Prostate gland (tissue), 2 donors: ENCODE results near the gene LDB3. TPM values are rescaled to one million over a fixed set of nuclear protein-coding genes. Genes with fewer than 3 reads are reported as not detected.
A peak's percentile ranks its signal among the peaks of the same experiment; 100 is the strongest.

ENCODE experiments used
- DNase-seq: peaks from one replicate; pipeline ENCODE4 v3.0.0-alpha.2; 2019; ENCODE audit warnings: low spot score
- H3K27ac ChIP-seq, 2 donors: fragments of 200-600 bp; sonication (generic); 2 replicates each; pipeline ENCODE4 v1.5.1; 2017 to 2019
- H3K27me3 ChIP-seq: fragments of 200-600 bp; sonication (generic); replicated peaks from 2 replicates; pipeline ENCODE4 v1.5.1; 2019; ENCODE audit not compliant: insufficient read depth
- H3K36me3 ChIP-seq, 2 donors: fragments of 200-600 bp; sonication (generic); 1 replicate in 1 of 2; 2 replicates in 1 of 2; pipeline versions ENCODE4 v1.5.1 to v1.8.1; 2017 to 2019
- H3K4me1 ChIP-seq: fragments of 200-600 bp; sonication (generic); replicated peaks from 2 replicates; pipeline ENCODE4 v1.5.1; 2019
- H3K4me3 ChIP-seq, 2 donors: fragments of 200-600 bp; sonication (generic); 2 replicates each; pipeline ENCODE4 v1.5.1; 2017 to 2019
- H3K9me3 ChIP-seq: fragments of 200-600 bp; sonication (generic); 2 replicates; pipeline ENCODE4 v1.5.1; 2017
- POLR2A ChIP-seq: fragments of 450-650 bp; IDR thresholded peaks from one replicate; pipeline ENCODE4 v1.6.1; 2016; ENCODE audit warnings: antibody characterized with exemption, mild to moderate bottlenecking
- POLR2AphosphoS5 ChIP-seq: sonication (generic); formaldehyde crosslinking; IDR thresholded peaks from one replicate; pipeline ENCODE4 v1.6.1; 2017; ENCODE audit warnings: antibody characterized with exemption
- WGBS: methylation state at CpG from one replicate; pipeline ENCODE4 v1.1.5; 2018; 5-methylcytosine and 5-hydroxymethylcytosine counted together
- intact Hi-C: fragments of 100-400 bp; cut with DNase I; formaldehyde crosslinking; loops from one replicate; pipeline ENCODE4 v1.14.2; 2022
- total RNA-seq, 2 donors: library from RNA; depleted of rRNA; stranded (reverse); fragments of >200 nt; gene quantifications; one replicate each; pipeline ENCODE4 v1.1.0, GENCODE V29; 2016
- TF ChIP-seq, protein P1 (sequence below), 4 experiments: fragments of 200-600 bp in 2 of 4; fragments of 450-650 bp in 2 of 4; sonication (generic) in 2 of 4; IDR thresholded peaks; 1 replicate in 3 of 4; 2 replicates in 1 of 4; pipeline ENCODE4 v1.5.1; 2016 to 2019; ENCODE audit warnings: antibody characterized with exemption in 4 of 4, mild to moderate bottlenecking in 2 of 4, moderate library complexity in 2 of 4

Gene LDB3, protein sequence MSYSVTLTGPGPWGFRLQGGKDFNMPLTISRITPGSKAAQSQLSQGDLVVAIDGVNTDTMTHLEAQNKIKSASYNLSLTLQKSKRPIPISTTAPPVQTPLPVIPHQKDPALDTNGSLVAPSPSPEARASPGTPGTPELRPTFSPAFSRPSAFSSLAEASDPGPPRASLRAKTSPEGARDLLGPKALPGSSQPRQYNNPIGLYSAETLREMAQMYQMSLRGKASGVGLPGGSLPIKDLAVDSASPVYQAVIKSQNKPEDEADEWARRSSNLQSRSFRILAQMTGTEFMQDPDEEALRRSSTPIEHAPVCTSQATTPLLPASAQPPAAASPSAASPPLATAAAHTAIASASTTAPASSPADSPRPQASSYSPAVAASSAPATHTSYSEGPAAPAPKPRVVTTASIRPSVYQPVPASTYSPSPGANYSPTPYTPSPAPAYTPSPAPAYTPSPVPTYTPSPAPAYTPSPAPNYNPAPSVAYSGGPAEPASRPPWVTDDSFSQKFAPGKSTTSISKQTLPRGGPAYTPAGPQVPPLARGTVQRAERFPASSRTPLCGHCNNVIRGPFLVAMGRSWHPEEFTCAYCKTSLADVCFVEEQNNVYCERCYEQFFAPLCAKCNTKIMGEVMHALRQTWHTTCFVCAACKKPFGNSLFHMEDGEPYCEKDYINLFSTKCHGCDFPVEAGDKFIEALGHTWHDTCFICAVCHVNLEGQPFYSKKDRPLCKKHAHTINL
- total RNA-seq: 10 to 100 TPM; 10.8 to 13.0 TPM

DNA sequence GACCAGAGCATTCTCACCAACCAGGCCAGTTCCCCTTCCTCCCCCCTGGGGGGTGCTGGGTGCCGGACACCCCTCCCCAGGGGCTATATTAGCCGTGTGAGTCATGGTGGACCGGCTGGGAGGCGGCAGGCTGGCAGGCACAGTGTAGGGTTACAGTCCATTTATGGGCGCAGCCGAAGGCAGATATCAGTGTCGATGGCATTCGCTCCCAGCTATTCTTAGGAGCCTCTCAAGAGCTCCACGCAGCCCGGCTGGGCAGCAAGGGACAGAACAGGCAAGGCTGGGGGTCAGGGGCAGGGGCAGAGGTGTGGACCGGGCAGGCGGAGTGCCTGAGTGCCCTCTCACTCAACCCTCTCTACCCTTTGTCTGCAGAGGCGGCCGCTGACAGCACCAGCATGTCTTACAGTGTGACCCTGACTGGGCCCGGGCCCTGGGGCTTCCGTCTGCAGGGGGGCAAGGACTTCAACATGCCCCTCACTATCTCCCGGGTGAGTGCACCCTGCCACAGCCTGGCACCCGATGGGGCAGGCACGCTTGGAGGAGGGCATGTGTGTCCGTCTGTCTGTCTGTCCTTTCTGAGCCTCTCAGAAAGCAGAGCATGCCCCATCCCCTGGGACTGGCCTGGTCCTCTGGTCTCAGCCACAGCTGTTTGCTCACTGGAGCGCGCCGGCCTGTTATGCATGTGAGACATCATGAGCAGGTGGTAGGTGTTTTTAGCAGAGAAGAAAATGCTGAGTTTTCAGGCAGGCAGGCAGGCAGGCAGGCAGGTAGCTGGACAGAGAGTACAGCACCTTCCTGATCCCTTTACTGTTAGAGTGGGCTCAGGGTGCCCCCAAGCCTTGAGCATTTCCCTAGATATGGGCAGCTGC lies at the start of gene LDB3:
Gene LDB3 (plus strand): TSS at position 215 of the 869 bp plus-strand sequence. CDS start 181 bp downstream, at position 396.
- intact Hi-C loops: no loop called here
- H3K4me1 ChIP-seq: peaks cover 5% of the 10 kb centered on the region

DNA sequence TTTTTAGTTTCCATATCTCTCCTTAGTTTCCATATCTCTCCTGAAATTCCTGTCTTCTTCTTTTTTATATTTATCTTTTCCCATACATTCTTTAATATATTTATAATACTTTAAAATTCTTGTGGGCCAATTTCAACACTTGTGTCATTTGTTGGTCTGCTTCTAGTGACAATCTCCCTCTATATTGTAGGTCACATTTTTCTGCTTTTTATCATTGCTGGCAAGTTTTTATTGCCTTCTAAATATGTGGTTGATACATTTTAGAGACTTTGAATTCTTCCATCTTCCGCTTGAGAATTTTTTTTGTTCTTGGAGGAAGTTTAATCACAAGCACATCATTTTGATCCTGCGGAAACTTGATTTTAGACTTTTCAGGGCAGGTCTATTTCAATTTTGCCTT lies 40.0 kb upstream of the LDB3 start:
- intact Hi-C loops: no loop called here
- no peaks in the 10 kb centered on the region for H3K36me3 ChIP-seq
- no peak overlapping the region for H3K27ac ChIP-seq
- 94% methylated on average over 2 of the region's 2 CpGs for WGBS
- no peaks in the 10 kb centered on the region for H3K9me3 ChIP-seq
- no peak overlapping the region for H3K4me3 ChIP-seq
- no peak for TF ChIP-seq POLR2A
- TF ChIP-seq POLR2AphosphoS5: no peak
- TF ChIP-seq, protein P1, sequence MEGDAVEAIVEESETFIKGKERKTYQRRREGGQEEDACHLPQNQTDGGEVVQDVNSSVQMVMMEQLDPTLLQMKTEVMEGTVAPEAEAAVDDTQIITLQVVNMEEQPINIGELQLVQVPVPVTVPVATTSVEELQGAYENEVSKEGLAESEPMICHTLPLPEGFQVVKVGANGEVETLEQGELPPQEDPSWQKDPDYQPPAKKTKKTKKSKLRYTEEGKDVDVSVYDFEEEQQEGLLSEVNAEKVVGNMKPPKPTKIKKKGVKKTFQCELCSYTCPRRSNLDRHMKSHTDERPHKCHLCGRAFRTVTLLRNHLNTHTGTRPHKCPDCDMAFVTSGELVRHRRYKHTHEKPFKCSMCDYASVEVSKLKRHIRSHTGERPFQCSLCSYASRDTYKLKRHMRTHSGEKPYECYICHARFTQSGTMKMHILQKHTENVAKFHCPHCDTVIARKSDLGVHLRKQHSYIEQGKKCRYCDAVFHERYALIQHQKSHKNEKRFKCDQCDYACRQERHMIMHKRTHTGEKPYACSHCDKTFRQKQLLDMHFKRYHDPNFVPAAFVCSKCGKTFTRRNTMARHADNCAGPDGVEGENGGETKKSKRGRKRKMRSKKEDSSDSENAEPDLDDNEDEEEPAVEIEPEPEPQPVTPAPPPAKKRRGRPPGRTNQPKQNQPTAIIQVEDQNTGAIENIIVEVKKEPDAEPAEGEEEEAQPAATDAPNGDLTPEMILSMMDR (IDR thresholded peaks at IDR 0.05): no peak
- H3K27me3 ChIP-seq: no peaks in the 10 kb centered on the region
- no peaks in the 10 kb centered on the region for H3K4me1 ChIP-seq
- no peak for DNase-seq

More for the DNA sequence above, at the start of gene LDB3:
- no peaks in the 10 kb centered on the region for H3K36me3 ChIP-seq
- TF ChIP-seq, protein P1 (IDR thresholded peaks at IDR 0.05): no peak
- peak; percentile 18 for TF ChIP-seq POLR2A
- TF ChIP-seq POLR2AphosphoS5: peak; percentile 42
- no peak for DNase-seq
- H3K27ac ChIP-seq: peak within 1 kb of the TSS; percentile 65 to 74
- no peaks in the 10 kb centered on the region for H3K27me3 ChIP-seq
- 59% methylated on average over 23 of the region's 23 CpGs for WGBS
- peak within 1 kb of the TSS; percentile 9 for H3K4me3 ChIP-seq
- H3K9me3 ChIP-seq: no peaks in the 10 kb centered on the region

DNA sequence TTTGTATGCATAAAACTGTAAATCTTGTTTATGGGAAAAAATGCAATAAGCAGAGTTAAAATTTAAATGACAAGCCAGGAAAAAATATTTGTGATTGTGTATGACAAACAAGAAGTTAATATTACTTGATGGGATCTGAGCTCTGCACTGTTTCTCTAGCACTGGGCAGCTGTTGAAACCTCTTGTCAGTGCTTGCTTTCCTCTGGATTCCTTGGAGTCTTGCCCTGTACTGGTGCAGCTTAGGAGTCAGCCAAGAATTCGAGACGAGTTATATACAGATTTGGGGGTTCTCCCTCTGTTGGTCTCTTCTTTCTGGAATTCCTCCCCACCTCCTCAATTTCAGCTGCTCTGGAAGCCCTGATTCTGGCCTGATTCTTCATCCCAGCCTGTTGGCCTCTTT lies 38.2 kb upstream of the LDB3 start:
- Histone ChIP-seq H3K9me3 (no peaks in the 10 kb centered on the region), H3K36me3 (no peaks in the 10 kb centered on the region), H3K27ac (peak overlapping the region; percentile 1 to 21), H3K4me3 (no peak overlapping the region), H3K4me1 (no peaks in the 10 kb centered on the region), H3K27me3 (no peaks in the 10 kb centered on the region)
- 11% methylated on average over 2 of the region's 2 CpGs for WGBS
- intact Hi-C loops: no loop called here
- TF ChIP-seq, protein P1 (IDR thresholded peaks at IDR 0.05): no peak
- TF ChIP-seq POLR2AphosphoS5 (no peak), POLR2A (no peak)
- no peak for DNase-seq

DNA sequence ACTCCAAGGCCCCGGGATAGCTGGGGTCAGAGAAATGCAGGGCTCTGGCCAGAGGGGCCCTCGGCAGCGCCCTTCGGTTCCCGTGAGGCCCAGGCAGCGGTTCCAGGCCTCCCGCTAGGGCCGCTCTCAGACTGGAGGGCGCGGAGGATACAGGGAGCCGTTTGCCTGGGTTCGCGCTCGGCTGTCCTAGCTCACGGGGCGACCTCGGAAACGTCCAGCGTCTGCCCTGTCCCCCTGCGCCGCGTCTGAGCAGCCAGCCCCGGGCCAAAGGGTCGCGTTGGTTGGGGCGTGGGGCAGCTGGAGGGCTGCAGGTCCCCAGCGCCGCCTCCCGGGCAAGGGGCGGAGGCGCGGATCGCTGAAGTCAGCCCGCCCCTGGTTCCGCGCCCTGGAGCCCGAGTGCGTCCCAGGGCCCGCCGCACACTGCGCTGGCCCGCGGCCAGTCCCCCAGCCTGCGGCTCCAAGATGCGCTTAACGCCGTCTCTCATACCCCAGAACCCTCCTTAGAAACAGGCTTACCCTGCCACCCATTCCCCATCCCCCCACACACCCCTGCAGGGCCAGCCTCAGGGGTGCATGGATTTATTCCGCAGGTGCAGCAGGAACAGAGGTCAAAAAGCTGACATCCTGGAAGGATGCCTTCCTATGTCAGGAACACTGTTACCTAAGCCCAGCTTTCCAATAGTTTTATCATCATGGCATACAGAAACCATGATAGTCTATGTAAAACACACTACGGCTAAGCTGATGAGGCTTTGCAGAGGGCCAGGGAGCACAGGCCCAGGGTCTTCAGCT lies 36.1 kb upstream of the LDB3 start:
- intact Hi-C loops: no loop called here
- no peak for DNase-seq
- H3K9me3 ChIP-seq: no peaks in the 10 kb centered on the region
- peak overlapping the region in 1 of 2 donors; percentile 21 for H3K4me3 ChIP-seq
- H3K27ac ChIP-seq: no peak overlapping the region
- no peaks in the 10 kb centered on the region for H3K4me1 ChIP-seq
- TF ChIP-seq, protein P1 (IDR thresholded peaks at IDR 0.05): peak in 1 of 4 experiments; percentile 25
- no peak for TF ChIP-seq POLR2A
- WGBS: 19% methylated on average over 25 of the region's 49 CpGs
- H3K36me3 ChIP-seq: no peaks in the 10 kb centered on the region
- H3K27me3 ChIP-seq: no peaks in the 10 kb centered on the region
